NCI-H2171 treated with DMSO at 0.1 percent for 48 hours (cell line): ENCODE results near the gene IGF1R.
A peak's percentile ranks its signal among the peaks of the same experiment; 100 is the strongest.

Experiments
- DNase-seq: peaks from one replicate; lab custom pipeline; 2025; lab: John Stamatoyannopoulos, UW

The IGF1R gene

GRCh38 chr15:98745650-98746374 lies 97.5 kb downstream of the IGF1R start:
- DNase-seq = no peak

GRCh38 chr15:98746375-98747155 lies 98.2 kb downstream of the IGF1R start:
- DNase-seq = peak; percentile 48

- no peak for DNase-seq
These were observed 103.4 kb downstream of the IGF1R start for GRCh38 chr15:98751767-98752166.

DNA sequence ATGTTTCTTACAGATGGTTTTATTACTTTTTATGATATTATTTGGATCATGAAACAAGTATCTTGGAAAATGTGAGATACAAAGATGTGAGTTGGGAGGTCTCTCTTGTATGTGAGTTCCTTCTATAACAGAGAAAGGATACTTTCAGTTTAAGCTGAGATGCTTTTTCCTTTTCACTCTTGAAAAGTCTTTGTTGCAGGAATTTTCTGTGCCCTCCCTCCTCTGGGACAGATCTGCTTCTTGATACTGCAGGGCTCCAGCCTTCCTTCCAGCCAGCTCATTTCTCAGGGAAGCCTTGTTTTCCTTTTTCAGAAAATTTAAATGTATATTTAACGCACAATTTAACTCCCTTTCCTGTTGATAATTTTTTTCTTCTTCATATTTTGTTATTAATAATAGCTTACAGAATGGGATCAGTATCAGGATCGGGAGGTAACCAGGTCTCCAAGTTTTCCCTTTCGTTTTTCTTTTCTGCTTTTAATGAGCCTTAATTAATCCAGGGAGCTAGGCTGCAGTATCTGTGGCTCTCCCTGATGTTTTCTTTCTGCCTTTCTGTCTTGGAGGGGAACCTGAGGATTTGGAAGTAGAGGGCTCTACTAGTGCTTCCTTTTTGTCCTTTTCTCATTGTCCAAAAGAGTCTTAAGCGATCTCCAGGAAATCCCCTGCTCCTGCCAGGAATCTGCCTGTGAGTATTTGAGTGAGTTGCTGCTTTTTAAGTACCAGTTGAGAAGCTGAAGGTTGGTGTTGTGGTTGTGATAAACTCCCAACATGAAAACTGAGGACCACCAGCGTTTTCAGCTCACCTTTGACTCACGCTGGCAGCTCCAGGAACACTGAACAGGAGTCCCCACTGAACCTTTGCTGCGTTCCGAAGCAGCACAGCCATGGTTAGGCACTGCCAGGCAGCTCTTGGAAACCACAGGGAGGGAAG lies 105.7 kb downstream of the IGF1R start:
- DNase-seq = no peak

DNA sequence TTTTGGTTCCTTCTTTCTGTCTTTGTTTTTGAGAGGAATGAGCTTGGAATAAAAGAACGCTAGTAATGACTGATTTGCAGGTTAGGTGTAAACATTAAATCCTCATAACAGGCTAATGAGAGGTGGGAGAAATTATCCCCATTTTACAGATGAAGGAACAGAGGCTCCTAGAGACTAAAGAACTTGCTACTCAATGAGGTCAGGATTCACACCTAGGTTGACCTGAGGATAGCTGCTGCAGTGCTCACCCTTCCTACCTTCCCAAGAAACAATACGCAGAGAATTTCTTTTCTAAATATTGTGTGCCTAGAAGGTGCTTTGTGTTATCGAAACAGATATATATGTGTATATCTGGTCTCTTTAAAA lies 106.3 kb downstream of the IGF1R start:
- no peak for DNase-seq

- no peak for DNase-seq
These were observed 106.8 kb downstream of the IGF1R start for GRCh38 chr15:98755138-98755537.

GRCh38 chr15:98755781-98756180 lies 107.4 kb downstream of the IGF1R start:
- DNase-seq = no peak

DNA sequence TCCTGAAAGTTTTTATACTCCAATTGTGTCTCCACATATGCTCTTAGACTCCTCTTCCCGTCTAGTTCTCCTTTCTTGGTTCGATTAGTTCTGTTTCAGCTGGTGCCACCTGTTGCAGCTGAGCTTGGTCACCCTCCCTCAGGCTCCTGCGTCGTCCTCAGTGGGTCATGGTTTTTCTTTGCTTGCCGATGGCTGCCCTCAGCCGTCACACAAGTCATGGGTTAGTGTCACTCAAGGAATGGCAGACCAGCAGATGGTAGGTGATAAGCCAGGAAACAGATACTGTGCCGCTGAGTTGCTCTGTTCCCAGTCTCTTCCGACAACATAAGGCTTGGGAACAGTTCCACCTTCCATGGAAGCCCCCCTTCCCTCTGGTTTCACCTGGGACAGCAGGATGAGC lies 109.9 kb downstream of the IGF1R start:
- DNase-seq = peak; percentile 10

DNA sequence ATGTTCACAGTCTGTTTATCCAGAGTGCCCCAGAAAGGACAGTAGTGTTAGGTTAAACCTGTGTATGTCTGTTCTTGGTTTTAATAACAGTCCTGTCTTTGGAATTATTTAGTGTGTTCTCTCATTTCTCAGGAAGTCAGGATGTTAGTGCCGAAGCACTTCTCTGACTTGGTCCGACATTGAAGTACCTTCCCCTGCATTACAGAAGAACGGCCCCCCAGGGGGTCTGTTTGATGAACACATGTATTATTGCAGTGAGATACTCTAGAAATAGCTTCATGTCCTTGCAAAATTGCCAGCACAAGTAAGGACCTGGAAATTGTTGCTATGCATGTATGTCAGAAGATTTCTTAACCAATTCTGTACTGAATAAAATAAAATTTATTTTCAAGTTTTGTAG lies 110.9 kb downstream of the IGF1R start:
- no peak for DNase-seq

GRCh38 chr15:98760112-98760826 lies 111.9 kb downstream of the IGF1R start:
- DNase-seq = peak; percentile 33

GRCh38 chr15:98760975-98761374 lies 112.6 kb downstream of the IGF1R start:
- no peak for DNase-seq

DNA sequence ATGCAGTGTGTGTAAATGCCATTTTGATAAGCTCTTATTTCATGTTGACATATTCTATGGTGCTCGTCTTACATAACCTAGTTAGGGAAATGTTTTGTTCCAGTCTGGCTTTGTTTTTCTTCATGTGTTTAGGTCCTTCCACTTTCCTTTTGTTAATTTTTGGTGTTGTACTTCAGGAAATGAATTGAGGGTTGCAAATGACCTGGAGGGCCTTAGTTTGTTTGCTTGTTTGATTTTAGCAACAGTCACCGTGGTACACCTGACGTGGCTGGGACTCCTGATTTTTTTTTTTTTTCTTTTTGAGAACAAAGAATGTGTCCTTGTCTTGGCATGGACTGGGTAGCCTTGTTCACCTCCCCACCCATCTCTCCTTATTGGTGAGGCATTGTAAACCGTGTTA lies 114.8 kb downstream of the IGF1R start:
- peak; percentile 34 for DNase-seq

GRCh38 chr15:98764291-98764690 lies 116.0 kb downstream of the IGF1R start:
- no peak for DNase-seq

DNA sequence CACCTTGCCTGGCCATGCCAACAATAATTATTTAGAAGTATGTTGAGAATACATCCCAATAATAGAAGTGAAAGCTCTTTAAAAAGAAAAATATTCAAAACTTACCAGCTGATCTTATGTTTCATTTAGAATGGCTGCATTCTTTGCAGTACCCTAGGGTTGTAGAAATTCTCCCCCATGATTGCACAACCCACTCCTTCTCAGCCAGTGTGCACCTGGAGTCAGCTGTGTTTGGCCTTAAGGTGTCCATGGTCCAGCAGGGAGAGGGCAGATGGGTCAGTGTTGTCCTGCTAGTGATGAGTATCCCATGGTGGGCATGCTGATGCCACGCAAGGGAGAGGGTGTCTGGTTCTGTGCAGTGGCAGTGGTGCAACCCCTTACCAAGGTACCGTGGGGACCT lies 117.3 kb downstream of the IGF1R start:
- DNase-seq = no peak

- no peak for DNase-seq
These were observed 119.4 kb downstream of the IGF1R start for GRCh38 chr15:98767692-98768091.

- DNase-seq = no peak
These were observed 121.5 kb downstream of the IGF1R start for GRCh38 chr15:98769867-98770266.

- no peak for DNase-seq
These were observed 122.6 kb downstream of the IGF1R start for GRCh38 chr15:98770984-98771383.

GRCh38 chr15:98771541-98771940 lies 123.2 kb downstream of the IGF1R start:
- DNase-seq = no peak

DNA sequence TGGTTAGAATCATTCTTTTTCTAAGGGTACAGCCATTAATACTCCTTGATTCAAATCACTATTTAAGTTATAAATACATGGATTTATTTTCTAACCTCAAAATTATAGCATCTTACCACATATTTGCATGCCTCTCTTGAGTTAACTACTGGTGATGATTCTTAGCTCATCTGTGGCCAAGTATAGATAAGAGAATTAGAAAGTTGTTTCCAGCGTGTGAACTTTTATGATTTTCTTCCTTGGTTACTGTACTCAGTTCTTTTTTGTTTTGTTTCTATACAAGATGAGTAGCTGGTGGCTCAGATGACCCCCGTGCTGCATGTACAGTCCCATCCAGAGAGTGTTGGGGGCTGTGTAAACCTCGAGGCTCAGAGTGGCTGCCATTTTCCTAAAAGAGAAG lies 124.6 kb downstream of the IGF1R start:
- no peak for DNase-seq

GRCh38 chr15:98773616-98774015 lies 125.3 kb downstream of the IGF1R start:
- no peak for DNase-seq

DNA sequence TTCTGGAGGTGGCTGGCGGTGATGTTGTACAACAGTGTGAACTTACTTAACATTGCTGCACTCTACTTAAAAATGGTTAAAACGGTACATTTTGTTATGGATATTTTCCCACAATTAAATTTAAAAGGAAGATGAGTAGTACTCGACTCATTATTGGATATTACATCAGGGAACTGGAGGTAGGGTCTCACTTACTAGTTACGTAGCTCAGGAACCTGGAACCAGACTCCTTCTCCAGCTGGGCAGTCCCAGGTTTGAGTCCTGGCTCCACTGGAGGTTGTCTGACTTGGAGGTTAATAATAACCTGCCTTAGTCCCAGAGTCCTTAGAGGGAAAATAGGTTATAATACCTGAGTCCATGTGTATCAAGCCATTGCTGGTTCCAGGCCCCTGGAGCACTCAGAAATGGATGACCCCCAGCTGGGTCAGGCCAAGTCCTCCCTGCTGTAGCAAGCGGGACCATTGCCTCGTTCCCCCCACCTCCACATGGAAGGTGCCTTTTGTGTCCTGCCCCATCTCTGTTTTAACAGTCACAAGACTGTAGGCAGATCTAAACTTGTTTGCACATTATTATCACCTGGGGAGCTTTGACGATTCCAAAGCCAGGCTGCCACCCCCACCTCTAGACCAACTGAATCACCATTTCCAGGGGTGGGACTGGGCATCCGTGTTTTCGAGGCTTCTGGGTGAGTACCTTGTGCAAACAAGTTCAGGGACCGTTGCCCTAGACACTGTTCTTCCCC lies 126.6 kb downstream of the IGF1R start:
- DNase-seq = no peak
